GM18873 (cell line): Measurements from ENCODE around the gene SCARB1.

Source experiments
- ATAC-seq: cut with Tn5 transposase; IDR thresholded peaks from one replicate; pipeline ENCODE4 v1.9.1; 2021; ENCODE audit warnings: mild to moderate bottlenecking, moderate library complexity, moderate number of reproducible peaks; ENCODE audit not compliant: unreplicated experiment, low FRiP score

Gene SCARB1

DNA sequence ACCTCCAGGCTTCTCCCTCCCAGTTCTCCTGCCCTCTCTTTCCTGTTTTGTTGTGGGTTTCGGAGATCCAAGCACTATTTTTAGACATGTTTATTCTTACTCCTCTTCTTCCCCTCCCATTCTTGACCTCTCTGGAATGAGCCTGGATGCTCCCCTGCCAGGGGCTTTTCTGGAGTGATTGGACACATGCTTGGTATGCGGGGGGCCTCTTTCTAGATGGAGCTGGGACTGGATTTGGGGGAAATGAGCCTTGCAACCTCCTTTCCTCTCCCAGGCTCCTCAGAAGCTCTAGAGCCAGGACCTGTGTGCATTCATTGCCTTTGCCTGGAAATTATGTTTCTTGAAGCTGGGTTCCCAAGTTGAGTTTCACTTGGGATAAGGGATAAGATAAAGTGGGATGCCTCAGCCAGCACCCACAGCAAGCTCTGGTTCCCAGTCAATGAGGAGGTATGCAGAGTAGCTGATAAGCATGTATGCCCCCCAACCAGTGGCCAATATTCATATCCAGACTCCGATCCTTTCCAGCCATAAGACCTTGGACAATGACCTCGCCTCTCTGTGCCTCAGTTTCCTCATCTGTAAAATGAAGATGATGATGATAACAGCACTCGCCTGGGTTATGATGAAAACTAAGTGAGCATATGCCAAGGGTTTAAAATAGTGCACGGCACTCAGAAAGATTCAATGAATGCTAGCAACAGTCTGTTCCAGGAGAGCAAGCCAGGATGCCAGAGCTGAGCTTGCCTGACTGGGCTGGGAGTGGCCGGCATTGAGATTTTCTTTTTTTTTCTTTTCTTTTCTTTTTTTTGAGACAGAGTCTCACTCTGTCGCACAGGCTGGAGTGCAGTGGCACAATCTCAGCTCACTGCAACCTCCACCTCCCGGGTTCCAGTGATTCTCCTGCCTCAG lies 97.8 kb downstream of the SCARB1 start:
- ATAC-seq, result no peak

GRCh38 chr12:124764870-124765580 lies 98.6 kb downstream of the SCARB1 start:
- no peak for ATAC-seq

DNA sequence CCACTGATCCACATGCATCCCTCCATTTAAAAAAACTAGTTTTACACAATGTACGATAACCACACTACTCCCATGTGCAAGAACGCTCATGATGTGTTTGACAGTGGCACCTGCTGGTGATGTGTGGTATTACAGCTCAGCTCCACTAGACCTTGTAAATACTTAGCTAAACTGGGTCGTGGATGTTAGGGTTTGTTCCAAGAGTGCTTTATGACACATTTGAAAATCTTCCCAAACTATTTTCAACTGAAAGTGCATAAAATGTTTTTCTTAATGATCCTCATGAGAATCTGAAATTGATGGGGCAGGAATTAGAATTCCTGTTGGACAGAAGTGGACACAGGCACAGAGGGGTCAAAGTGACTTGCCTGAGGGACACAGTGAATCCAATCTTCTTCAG lies 99.2 kb downstream of the SCARB1 start:
- ATAC-seq, result no peak

GRCh38 chr12:124763594-124763979 lies 100.1 kb downstream of the SCARB1 start:
- no peak for ATAC-seq

DNA sequence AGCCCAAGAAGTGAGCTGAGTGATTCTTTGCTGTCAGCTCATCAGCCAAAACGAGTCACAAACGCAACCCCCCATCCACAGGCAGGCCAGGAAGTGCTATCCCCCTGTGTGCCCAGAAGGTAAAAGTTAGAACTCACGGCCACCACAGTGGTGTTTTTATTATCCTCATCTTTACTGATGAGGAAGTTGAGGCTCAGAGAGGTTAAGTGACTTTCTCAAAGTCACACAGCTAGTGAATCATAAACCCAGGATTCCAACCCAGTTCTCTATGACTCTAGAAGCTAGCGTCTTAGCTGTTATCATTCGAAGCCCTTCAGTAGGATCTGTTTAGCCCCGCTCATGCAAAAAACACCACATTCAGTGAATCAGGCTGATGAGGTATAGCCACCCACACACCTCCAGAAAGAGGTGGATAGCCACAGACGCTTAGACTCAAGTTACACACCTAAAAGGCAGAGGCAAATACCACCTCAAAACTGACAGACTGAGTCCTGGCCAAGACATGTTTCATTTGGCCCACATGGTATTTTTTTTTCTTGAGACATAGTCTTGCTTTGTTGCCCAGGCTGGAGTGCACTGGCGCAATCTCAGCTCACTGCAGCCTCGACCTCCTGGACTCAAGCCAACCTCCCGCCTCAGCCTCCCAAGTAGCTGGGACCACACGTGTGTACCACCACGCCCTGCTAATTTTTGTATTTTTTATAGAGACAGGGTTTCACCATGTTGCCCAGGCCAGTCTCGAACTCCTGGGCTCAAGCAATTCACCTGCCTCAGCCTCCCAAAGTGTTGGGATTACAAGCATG lies 100.7 kb downstream of the SCARB1 start:
- no peak for ATAC-seq

DNA sequence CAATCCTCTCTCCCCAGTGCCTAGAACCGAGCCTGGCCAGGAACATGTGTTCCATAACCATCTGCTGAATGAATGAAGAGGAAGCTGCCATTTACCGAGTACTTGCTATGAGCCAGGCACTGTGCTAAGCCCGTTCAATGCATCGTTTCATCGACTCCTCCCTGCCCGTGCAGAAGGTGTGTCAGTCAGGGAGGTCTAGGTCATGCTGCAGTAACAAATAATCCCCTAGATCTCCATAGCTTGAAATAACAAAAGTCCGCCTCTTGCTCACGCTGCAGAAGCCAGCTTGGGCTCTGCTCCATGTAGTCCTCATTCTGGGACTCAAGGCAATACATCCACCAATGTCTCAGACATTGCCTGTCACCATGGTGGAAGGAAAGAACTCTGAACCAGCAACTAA lies 101.3 kb downstream of the SCARB1 start:
- ATAC-seq, result no peak

DNA sequence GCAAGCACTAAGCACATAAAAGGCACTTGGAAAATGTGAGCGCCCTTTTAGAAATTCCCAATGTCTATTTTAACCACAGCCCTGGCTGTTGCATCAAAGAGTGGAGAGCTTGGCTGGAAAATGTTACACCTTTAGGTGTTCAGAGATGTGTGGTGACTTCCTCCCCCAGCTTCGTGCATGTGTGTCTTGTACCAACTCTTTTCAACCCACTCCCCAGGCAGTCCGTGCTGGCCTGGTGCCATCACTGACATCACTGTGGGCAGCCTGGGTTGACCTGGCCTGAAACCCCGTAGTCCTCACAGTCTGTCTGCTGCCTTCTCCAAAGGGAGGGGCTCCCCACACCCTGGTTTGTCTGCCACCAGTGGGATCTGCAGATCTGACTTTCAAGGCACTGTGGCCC lies 101.8 kb downstream of the SCARB1 start:
- no peak for ATAC-seq

- no peak for ATAC-seq
Measured at GRCh38 chr12:124761056-124761455, 102.6 kb downstream of the SCARB1 start.

DNA sequence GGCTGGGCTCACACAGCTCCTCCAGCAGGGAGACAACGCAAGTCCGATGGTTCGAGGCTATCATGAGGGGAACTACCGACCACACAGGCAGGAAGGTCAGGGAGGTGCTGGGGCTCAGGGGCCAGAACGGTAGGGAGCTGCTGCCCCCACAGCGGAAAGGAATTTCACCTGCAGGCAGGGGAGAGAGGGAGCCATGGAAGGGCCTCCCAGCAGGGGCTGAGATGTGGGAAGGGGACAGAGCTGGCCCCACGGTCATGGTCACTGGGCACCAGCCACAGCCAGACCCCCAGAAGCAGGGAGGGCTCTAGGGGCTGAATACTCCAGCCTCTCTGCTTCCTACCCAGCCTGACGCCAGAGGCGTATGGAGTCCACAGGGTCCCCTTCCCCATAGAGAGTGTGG lies 103.1 kb downstream of the SCARB1 start:
- no peak for ATAC-seq

- no peak for ATAC-seq
Measured at GRCh38 chr12:124759841-124760503, 103.7 kb downstream of the SCARB1 start.

GRCh38 chr12:124758266-124759220 lies 105.1 kb downstream of the SCARB1 start:
- ATAC-seq, result no peak

GRCh38 chr12:124757329-124757728 lies 106.3 kb downstream of the SCARB1 start:
- ATAC-seq, result no peak

- ATAC-seq, result no peak
Measured at GRCh38 chr12:124756760-124757159, 106.9 kb downstream of the SCARB1 start.

- no peak for ATAC-seq
Measured at GRCh38 chr12:124756166-124756565, 107.5 kb downstream of the SCARB1 start.

DNA sequence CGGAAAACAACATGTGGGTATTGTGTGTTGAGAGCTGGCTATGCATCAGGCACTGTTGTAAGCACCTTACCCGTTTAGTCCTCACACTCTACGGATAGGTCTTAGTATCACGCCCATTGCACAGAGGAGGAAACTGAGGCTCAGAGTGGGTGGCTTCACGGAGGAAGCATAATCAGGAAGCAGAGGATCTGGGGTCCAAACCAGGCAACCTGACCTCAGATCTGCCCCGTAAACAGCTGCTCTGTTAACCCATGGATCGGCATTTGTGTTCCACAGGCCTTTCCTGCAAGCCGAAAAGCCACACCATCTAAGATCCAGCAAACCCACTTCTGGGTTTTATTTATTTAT lies 107.9 kb downstream of the SCARB1 start:
- no peak for ATAC-seq

GRCh38 chr12:124754949-124755800 lies 108.5 kb downstream of the SCARB1 start:
- ATAC-seq, result no peak

- no peak for ATAC-seq
Measured at GRCh38 chr12:124754491-124754890, 109.2 kb downstream of the SCARB1 start.

- ATAC-seq, result no peak
Measured at GRCh38 chr12:124753993-124754392, 109.7 kb downstream of the SCARB1 start.

GRCh38 chr12:124753228-124753591 lies 110.5 kb downstream of the SCARB1 start:
- no peak for ATAC-seq
